CD4-positive, alpha-beta T cell (primary cell): Measurements from ENCODE around the gene GFI1B. TPM values are rescaled to one million over a fixed set of nuclear protein-coding genes. Genes with fewer than 3 reads are reported as not detected.
"Not testable (repeated sequence)": the region's sequence is repeated elsewhere in the genome, so short reads cannot be mapped to it uniquely, and the experiment has no call there.

Experiments used
- ATAC-seq: fragments of 200-7000 bp; cut with Tn5 transposase; one replicate; pipeline ENCODE4 v1.10.0; 2022; ENCODE audit warnings: mild to moderate bottlenecking; ENCODE audit not compliant: poor library complexity
- CTCF ChIA-PET: fragments of 350-600 bp; sonication (Branson Sonifier 250); formaldehyde crosslinking; loops from one replicate; lab custom pipeline; 2021; ENCODE audit warnings: antibody characterized with exemption, inconsistent platforms; lab: Charles Lee
- POLR2A ChIA-PET: fragments of 350-600 bp; sonication (Branson Sonifier 250); formaldehyde crosslinking; loops from one replicate; lab custom pipeline; 2021; ENCODE audit warnings: antibody characterized with exemption, inconsistent platforms; lab: Charles Lee
- DNase-seq, 14 experiments: peaks; one replicate each; pipeline ENCODE4 v3.0.0-alpha.2; 2013 to 2020; ENCODE audit warnings: mixed read lengths in 2 of 14
- H3K27ac ChIP-seq, 2 donors: one replicate each; pipeline versions ENCODE4 v1.5.1 to v1.7.0; 2013; ENCODE audit warnings: low read length in 2 of 2, low read depth in 1 of 2, mild to moderate bottlenecking in 1 of 2
- H3K27me3 ChIP-seq, 2 experiments: 1 replicate in 1 of 2; 2 replicates in 1 of 2; pipeline versions ENCODE4 v1.6.1 to v1.7.0; 2013; ENCODE audit warnings: low read length in 2 of 2, control low read depth in 1 of 2, mild to moderate bottlenecking in 1 of 2, moderate library complexity in 1 of 2; ENCODE audit not compliant: insufficient read depth in 2 of 2, control insufficient read depth in 1 of 2
- H3K36me3 ChIP-seq: one replicate; pipeline ENCODE4 v1.6.1; 2013; ENCODE audit warnings: low read length, control low read depth; ENCODE audit not compliant: insufficient read depth
- H3K4me1 ChIP-seq: one replicate; pipeline ENCODE4 v1.6.1; 2013; ENCODE audit warnings: low read length, control low read depth; ENCODE audit not compliant: insufficient read depth
- H3K4me3 ChIP-seq: one replicate; pipeline ENCODE4 v1.5.1; 2013; ENCODE audit warnings: mild to moderate bottlenecking, low read length, moderate library complexity
- H3K9me3 ChIP-seq, 2 experiments: 1 replicate in 1 of 2; 2 replicates in 1 of 2; pipeline versions ENCODE4 v1.6.1 to v1.7.0; 2013; ENCODE audit warnings: low read length in 2 of 2, mild to moderate bottlenecking in 2 of 2, control low read depth in 1 of 2, moderate library complexity in 1 of 2; ENCODE audit not compliant: control insufficient read depth in 1 of 2, insufficient read depth in 1 of 2
- H3K27ac Mint-ChIP-seq: one replicate; pipeline ENCODE4 v1.8.0; 2020; ENCODE audit warnings: mixed read lengths
- H3K27me3 Mint-ChIP-seq: one replicate; pipeline ENCODE4 v1.8.0; 2021; ENCODE audit warnings: mixed read lengths
- H3K36me3 Mint-ChIP-seq: one replicate; pipeline ENCODE4 v1.8.0; 2021; ENCODE audit warnings: low read depth, mixed read lengths
- H3K4me1 Mint-ChIP-seq: one replicate; pipeline ENCODE4 v1.8.0; 2021; ENCODE audit warnings: low read depth, mixed read lengths
- H3K4me3 Mint-ChIP-seq: one replicate; pipeline ENCODE4 v1.8.0; 2020; ENCODE audit warnings: mild to moderate bottlenecking, mixed read lengths
- H3K9me3 Mint-ChIP-seq: one replicate; pipeline ENCODE4 v1.8.0; 2020; ENCODE audit warnings: mixed read lengths
- intact Hi-C, 2 experiments: fragments of 100-400 bp; cut with DNase I in 1 of 2; cut with micrococcal nuclease in 1 of 2; formaldehyde crosslinking; loops; one replicate each; pipeline versions ENCODE4 v1.15.1 to v1.9.0; 2023 to 2025; cut with DNase I, micrococcal nuclease
- total RNA-seq, 174 experiments: library from RNA in 2 of 174; stranded (reverse) in 2 of 174; gene quantifications; one replicate each; pipeline ENCODE4 v1.2.3 and lab custom pipeline; 2021 to 2026
- TF ChIP-seq, protein P1 (sequence below): fragments of 200-600 bp; IDR thresholded peaks from one replicate; pipeline ENCODE4 v1.8.0; 2022; ENCODE audit warnings: antibody characterized with exemption, mild to moderate bottlenecking

GFI1B gene
- total RNA-seq, 2 experiments from 2014 or later = 0.58 TPM; not detected in 1

DNA sequence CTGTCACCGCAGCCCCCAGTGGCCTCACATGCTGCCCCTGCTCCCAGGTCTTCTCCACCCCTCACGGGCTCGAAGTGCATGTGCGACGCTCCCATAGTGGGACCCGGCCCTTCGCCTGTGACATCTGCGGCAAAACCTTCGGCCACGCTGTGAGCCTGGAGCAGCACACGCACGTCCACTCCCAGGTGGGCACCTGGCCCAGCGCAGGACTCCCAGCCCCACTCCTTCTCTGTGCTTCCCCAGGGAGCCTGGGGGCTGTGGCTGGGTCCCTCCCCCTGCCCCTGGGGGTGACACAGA lies 10.5 kb downstream of the GFI1B start:
- DNase-seq (no peak), ATAC-seq (no peak)
- H3K4me3 ChIP-seq = no peak overlapping the region
- no peaks in the 10 kb centered on the region for H3K36me3 ChIP-seq
- no peak overlapping the region for H3K27ac Mint-ChIP-seq
- H3K27me3 ChIP-seq = peaks cover 24% of the 10 kb centered on the region in 2 experiments
- H3K27ac ChIP-seq = no peak overlapping the region
- CTCF ChIA-PET = no interaction called here
- H3K9me3 Mint-ChIP-seq = no peaks in the 10 kb centered on the region
- TF ChIP-seq, protein P1, sequence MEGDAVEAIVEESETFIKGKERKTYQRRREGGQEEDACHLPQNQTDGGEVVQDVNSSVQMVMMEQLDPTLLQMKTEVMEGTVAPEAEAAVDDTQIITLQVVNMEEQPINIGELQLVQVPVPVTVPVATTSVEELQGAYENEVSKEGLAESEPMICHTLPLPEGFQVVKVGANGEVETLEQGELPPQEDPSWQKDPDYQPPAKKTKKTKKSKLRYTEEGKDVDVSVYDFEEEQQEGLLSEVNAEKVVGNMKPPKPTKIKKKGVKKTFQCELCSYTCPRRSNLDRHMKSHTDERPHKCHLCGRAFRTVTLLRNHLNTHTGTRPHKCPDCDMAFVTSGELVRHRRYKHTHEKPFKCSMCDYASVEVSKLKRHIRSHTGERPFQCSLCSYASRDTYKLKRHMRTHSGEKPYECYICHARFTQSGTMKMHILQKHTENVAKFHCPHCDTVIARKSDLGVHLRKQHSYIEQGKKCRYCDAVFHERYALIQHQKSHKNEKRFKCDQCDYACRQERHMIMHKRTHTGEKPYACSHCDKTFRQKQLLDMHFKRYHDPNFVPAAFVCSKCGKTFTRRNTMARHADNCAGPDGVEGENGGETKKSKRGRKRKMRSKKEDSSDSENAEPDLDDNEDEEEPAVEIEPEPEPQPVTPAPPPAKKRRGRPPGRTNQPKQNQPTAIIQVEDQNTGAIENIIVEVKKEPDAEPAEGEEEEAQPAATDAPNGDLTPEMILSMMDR = no peak
- H3K4me1 ChIP-seq = no peaks in the 10 kb centered on the region
- H3K36me3 Mint-ChIP-seq = no peaks in the 10 kb centered on the region
- no peak overlapping the region for H3K4me3 Mint-ChIP-seq
- intact Hi-C loops = no loop called here
- POLR2A ChIA-PET = no interaction called here
- H3K4me1 Mint-ChIP-seq = no peaks in the 10 kb centered on the region
- H3K27me3 Mint-ChIP-seq = peaks cover 61% of the 10 kb centered on the region
- peaks cover 0 to 5% of the 10 kb centered on the region in 2 experiments for H3K9me3 ChIP-seq

DNA sequence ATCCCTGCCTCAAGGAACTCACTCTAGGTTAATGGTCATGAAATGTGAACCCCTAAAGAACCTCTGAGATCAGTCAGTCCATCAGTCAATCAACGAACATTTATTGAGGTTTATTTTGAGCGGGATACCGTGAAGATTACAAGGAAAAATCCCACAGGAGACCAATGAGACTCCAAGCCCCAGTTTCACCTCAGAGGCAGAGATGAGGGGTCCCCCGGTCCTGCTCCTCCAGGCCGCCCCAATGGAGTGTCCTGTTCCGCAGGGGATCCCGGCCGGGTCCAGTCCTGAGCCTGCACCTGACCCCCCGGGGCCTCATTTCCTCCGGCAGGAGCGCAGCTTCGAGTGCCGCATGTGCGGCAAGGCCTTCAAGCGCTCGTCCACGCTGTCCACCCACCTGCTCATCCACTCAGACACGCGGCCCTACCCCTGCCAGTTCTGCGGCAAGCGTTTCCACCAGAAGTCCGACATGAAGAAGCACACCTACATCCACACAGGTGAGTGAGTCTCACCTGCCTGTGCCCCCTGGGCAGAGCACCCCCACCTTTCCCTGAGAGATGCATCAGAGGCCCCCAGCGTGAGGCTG lies 11.0 kb downstream of the GFI1B start:
- ATAC-seq (no peak), DNase-seq (no peak)
- Mint-ChIP-seq H3K27ac (no peak overlapping the region), H3K9me3 (no peaks in the 10 kb centered on the region), H3K36me3 (no peaks in the 10 kb centered on the region), H3K4me1 (no peaks in the 10 kb centered on the region), H3K27me3 (peaks cover 63% of the 10 kb centered on the region), H3K4me3 (no peak overlapping the region)
- no peak overlapping the region for H3K27ac ChIP-seq
- intact Hi-C loops = no loop called here
- H3K4me3 ChIP-seq = no peak overlapping the region
- H3K27me3 ChIP-seq = peaks cover 20 to 24% of the 10 kb centered on the region in 2 experiments
- no peaks in the 10 kb centered on the region for H3K36me3 ChIP-seq
- ChIA-PET POLR2A (no interaction called here), CTCF (no interaction called here)
- H3K9me3 ChIP-seq = peaks cover 0 to 10% of the 10 kb centered on the region in 2 experiments
- peaks cover 4% of the 10 kb centered on the region for H3K4me1 ChIP-seq
- TF ChIP-seq, protein P1 = no peak

- Histone ChIP-seq H3K9me3 (peaks cover 0 to 12% of the 10 kb centered on the region in 2 experiments), H3K27me3 (peaks cover 20 to 22% of the 10 kb centered on the region in 2 experiments)
- H3K27me3 Mint-ChIP-seq = peaks cover 65% of the 10 kb centered on the region
- H3K36me3 Mint-ChIP-seq, H3K4me3 ChIP-seq, H3K36me3 ChIP-seq, H3K4me1 ChIP-seq, POLR2A ChIA-PET, H3K9me3 Mint-ChIP-seq, H3K4me1 Mint-ChIP-seq, H3K27ac ChIP-seq, intact Hi-C loops, CTCF ChIA-PET, H3K27ac Mint-ChIP-seq, H3K4me3 Mint-ChIP-seq: not testable (repeated sequence)
- peak; percentile 59 for ATAC-seq
- peak in 2 of 14 experiments; percentile 24 to 35 for DNase-seq
These were observed 11.6 kb downstream of the GFI1B start for GRCh38 chr9:132989998-132990557.

DNA sequence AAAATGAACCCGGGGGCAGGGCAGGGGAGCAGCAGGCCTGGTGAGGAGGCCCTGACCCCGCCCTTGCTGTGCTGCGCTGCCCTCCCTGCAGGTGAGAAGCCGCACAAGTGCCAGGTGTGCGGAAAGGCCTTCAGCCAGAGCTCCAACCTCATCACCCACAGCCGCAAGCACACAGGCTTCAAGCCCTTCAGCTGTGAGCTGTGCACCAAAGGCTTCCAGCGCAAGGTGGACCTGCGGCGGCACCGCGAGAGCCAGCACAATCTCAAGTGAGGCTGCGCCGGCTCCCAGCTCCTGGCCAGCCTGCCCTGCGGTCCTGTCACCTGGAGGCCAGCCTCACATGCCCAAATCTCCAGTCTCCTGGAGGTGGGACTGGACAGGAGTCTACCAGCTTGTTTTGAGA lies 12.3 kb downstream of the GFI1B start:
- H3K27me3 ChIP-seq = peaks cover 17 to 24% of the 10 kb centered on the region in 2 experiments
- H3K27me3 Mint-ChIP-seq = peaks cover 60% of the 10 kb centered on the region
- CTCF ChIA-PET = no interaction called here
- no peaks in the 10 kb centered on the region for H3K4me1 Mint-ChIP-seq
- H3K36me3 Mint-ChIP-seq = no peaks in the 10 kb centered on the region
- no peak overlapping the region for H3K4me3 ChIP-seq
- H3K4me1 ChIP-seq = peaks cover 7% of the 10 kb centered on the region
- no peak overlapping the region for H3K27ac Mint-ChIP-seq
- no peaks in the 10 kb centered on the region for H3K36me3 ChIP-seq
- no peak overlapping the region for H3K27ac ChIP-seq
- H3K9me3 Mint-ChIP-seq = no peaks in the 10 kb centered on the region
- H3K9me3 ChIP-seq = peaks cover 0 to 12% of the 10 kb centered on the region in 2 experiments
- no peak for ATAC-seq
- POLR2A ChIA-PET = no interaction called here
- intact Hi-C loops = no loop called here
- H3K4me3 Mint-ChIP-seq = no peak overlapping the region
- DNase-seq = no peak
- TF ChIP-seq, protein P1 = no peak
